Measurements from ENCODE around the gene BBX. TPM values are rescaled to one million over a fixed set of nuclear protein-coding genes. Genes with fewer than 3 reads are reported as not detected.

The BBX gene
- total RNA-seq, 1 experiment from 2014 or later: 66.8 TPM

GRCh38 chr3:107841831-107842230 lies 319.1 kb downstream of the BBX start:
- no TSS peak for BruUV-seq (replicated peaks)
- DNase-seq: no peak
- Histone ChIP-seq H3K4me1 (ENCODE audit: insufficient read depth, low read length) (peaks cover 14% of the 10 kb centered on the region), H3K27me3 (ENCODE audit: low read length) (no peaks in the 10 kb centered on the region), H3F3A (ENCODE audit: low read length, unreplicated experiment) (no peaks in the 10 kb centered on the region), H3K4me3 (ENCODE audit: low read length) (no peak overlapping the region), H3K9me2 (replicated peaks; ENCODE audit: low read length) (no peaks in the 10 kb centered on the region), H3K9ac (ENCODE audit: low read length) (no peak overlapping the region), H3K79me2 (ENCODE audit: low read length) (no peaks in the 10 kb centered on the region), H3K9me3 (ENCODE audit: low read length) (no peaks in the 10 kb centered on the region), H3K27ac (ENCODE audit: low read length) (no peak overlapping the region), H3K4me2 (ENCODE audit: low read length) (no peak overlapping the region), H3K36me3 (ENCODE audit: low read depth, low read length) (no peaks in the 10 kb centered on the region), H2AFZ (ENCODE audit: low read length) (no peak overlapping the region), H4K20me1 (ENCODE audit: low read length) (no peaks in the 10 kb centered on the region)
- ChIA-PET POLR2A (ENCODE audit: unreplicated experiment) (no interaction called here), CTCF (no interaction called here)
- intact Hi-C loops (cut with micrococcal nuclease): no loop called here
- TF ChIP-seq EZH2 (IDR thresholded peaks at IDR 0.05; ENCODE audit: low read length, unreplicated experiment): no peak
- TF ChIP-seq, protein P1, sequence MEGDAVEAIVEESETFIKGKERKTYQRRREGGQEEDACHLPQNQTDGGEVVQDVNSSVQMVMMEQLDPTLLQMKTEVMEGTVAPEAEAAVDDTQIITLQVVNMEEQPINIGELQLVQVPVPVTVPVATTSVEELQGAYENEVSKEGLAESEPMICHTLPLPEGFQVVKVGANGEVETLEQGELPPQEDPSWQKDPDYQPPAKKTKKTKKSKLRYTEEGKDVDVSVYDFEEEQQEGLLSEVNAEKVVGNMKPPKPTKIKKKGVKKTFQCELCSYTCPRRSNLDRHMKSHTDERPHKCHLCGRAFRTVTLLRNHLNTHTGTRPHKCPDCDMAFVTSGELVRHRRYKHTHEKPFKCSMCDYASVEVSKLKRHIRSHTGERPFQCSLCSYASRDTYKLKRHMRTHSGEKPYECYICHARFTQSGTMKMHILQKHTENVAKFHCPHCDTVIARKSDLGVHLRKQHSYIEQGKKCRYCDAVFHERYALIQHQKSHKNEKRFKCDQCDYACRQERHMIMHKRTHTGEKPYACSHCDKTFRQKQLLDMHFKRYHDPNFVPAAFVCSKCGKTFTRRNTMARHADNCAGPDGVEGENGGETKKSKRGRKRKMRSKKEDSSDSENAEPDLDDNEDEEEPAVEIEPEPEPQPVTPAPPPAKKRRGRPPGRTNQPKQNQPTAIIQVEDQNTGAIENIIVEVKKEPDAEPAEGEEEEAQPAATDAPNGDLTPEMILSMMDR (conservative IDR thresholded peaks at IDR 0.05; ENCODE audit: low read depth, low read length): no peak
- TF ChIP-seq EZH2phosphoT487 (IDR thresholded peaks at IDR 0.05; ENCODE audit: borderline replicate concordance, low read length): no peak
- no peak for ATAC-seq

DNA sequence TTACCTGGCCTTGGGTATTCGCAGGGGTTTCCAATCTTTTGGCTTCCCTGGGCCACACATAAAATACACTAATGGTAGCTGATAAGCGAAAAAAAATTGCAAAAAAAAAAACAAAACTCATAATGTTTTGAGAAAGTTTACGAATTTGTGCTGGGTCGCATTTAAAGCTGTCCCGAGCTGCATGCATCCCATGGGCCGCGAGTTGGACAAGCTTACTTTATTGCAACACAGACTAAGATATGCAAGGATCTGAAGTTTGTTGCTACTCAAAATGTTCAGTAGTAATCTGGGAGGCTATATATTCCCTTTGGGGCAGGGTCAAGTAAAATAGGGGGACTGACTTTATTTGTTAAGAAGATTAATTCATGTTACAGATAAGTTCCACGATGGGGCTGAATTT lies 320.2 kb downstream of the BBX start:
- TF ChIP-seq, protein P1 (conservative IDR thresholded peaks at IDR 0.05; ENCODE audit: low read depth, low read length): no peak
- TF ChIP-seq EZH2 (IDR thresholded peaks at IDR 0.05; ENCODE audit: low read length, unreplicated experiment): no peak
- TF ChIP-seq EZH2phosphoT487 (IDR thresholded peaks at IDR 0.05; ENCODE audit: borderline replicate concordance, low read length): no peak
- no peaks in the 10 kb centered on the region for H3F3A ChIP-seq (ENCODE audit: low read length, unreplicated experiment)
- no peak overlapping the region for H3K4me3 ChIP-seq (ENCODE audit: low read length)
- DNase-seq (no peak), ATAC-seq (no peak)
- no TSS peak for BruUV-seq (replicated peaks)
- no peaks in the 10 kb centered on the region for H3K79me2 ChIP-seq (ENCODE audit: low read length)
- H3K9me2 ChIP-seq (replicated peaks; ENCODE audit: low read length): no peaks in the 10 kb centered on the region
- no peak overlapping the region for H2AFZ ChIP-seq (ENCODE audit: low read length)
- ChIA-PET POLR2A (ENCODE audit: unreplicated experiment) (no interaction called here), CTCF (interaction anchor here (0.6 kb wide), 1 partner anchor 85 kb away, joined by 5 read pairs; no protein-coding TSS in a partner anchor)
- H4K20me1 ChIP-seq (ENCODE audit: low read length): no peaks in the 10 kb centered on the region
- peaks cover 14% of the 10 kb centered on the region for H3K4me1 ChIP-seq (ENCODE audit: insufficient read depth, low read length)
- H3K4me2 ChIP-seq (ENCODE audit: low read length): no peak overlapping the region
- intact Hi-C loops (cut with micrococcal nuclease): no loop called here
- no peak overlapping the region for H3K9ac ChIP-seq (ENCODE audit: low read length)
- H3K36me3 ChIP-seq (ENCODE audit: low read depth, low read length): no peaks in the 10 kb centered on the region
- H3K9me3 ChIP-seq (ENCODE audit: low read length): no peaks in the 10 kb centered on the region
- H3K27me3 ChIP-seq (ENCODE audit: low read length): no peaks in the 10 kb centered on the region
- H3K27ac ChIP-seq (ENCODE audit: low read length): no peak overlapping the region

GRCh38 chr3:107845380-107846278 lies 322.9 kb downstream of the BBX start:
- BruUV-seq (replicated peaks): no TSS peak
- Histone ChIP-seq H3F3A (ENCODE audit: low read length, unreplicated experiment) (no peaks in the 10 kb centered on the region), H3K9me2 (replicated peaks; ENCODE audit: low read length) (no peaks in the 10 kb centered on the region), H4K20me1 (ENCODE audit: low read length) (no peaks in the 10 kb centered on the region), H2AFZ (ENCODE audit: low read length) (peak overlapping the region; percentile 77), H3K4me1 (ENCODE audit: insufficient read depth, low read length) (peaks cover 14% of the 10 kb centered on the region), H3K9me3 (ENCODE audit: low read length) (no peaks in the 10 kb centered on the region), H3K36me3 (ENCODE audit: low read depth, low read length) (no peaks in the 10 kb centered on the region), H3K4me2 (ENCODE audit: low read length) (peak overlapping the region; percentile 75), H3K79me2 (ENCODE audit: low read length) (no peaks in the 10 kb centered on the region), H3K27me3 (ENCODE audit: low read length) (no peaks in the 10 kb centered on the region), H3K4me3 (ENCODE audit: low read length) (peak overlapping the region; percentile 59), H3K27ac (ENCODE audit: low read length) (no peak overlapping the region), H3K9ac (ENCODE audit: low read length) (no peak overlapping the region)
- intact Hi-C loops (cut with micrococcal nuclease): loop anchor here (1.0 to 5.0 kb wide), 6 partner anchors 35 to 610 kb away; no protein-coding TSS in a partner anchor
- DNase-seq (peak; percentile 31), ATAC-seq (peak; percentile 68)
- TF ChIP-seq, protein P1 (conservative IDR thresholded peaks at IDR 0.05; ENCODE audit: low read depth, low read length): no peak
- TF ChIP-seq EZH2phosphoT487 (IDR thresholded peaks at IDR 0.05; ENCODE audit: borderline replicate concordance, low read length): no peak
- TF ChIP-seq EZH2 (IDR thresholded peaks at IDR 0.05; ENCODE audit: low read length, unreplicated experiment): no peak
- POLR2A ChIA-PET (ENCODE audit: unreplicated experiment): interaction anchor here (0.5 to 0.6 kb wide), 2 partner anchors 36 to 476 kb away, joined by 3 read pairs; no protein-coding TSS in a partner anchor
- CTCF ChIA-PET: interaction anchor here (0.5 to 1.3 kb wide), 7 partner anchors 8 to 169 kb away, joined by 3 to 19 read pairs (median 4); no protein-coding TSS in a partner anchor
